Measurements from ENCODE around the gene WDCP. TPM values are rescaled to one million over a fixed set of nuclear protein-coding genes. Genes with fewer than 3 reads are reported as not detected.
"Not testable (repeated sequence)": the region's sequence is repeated elsewhere in the genome, so short reads cannot be mapped to it uniquely, and the experiment has no call there.

WDCP gene, protein sequence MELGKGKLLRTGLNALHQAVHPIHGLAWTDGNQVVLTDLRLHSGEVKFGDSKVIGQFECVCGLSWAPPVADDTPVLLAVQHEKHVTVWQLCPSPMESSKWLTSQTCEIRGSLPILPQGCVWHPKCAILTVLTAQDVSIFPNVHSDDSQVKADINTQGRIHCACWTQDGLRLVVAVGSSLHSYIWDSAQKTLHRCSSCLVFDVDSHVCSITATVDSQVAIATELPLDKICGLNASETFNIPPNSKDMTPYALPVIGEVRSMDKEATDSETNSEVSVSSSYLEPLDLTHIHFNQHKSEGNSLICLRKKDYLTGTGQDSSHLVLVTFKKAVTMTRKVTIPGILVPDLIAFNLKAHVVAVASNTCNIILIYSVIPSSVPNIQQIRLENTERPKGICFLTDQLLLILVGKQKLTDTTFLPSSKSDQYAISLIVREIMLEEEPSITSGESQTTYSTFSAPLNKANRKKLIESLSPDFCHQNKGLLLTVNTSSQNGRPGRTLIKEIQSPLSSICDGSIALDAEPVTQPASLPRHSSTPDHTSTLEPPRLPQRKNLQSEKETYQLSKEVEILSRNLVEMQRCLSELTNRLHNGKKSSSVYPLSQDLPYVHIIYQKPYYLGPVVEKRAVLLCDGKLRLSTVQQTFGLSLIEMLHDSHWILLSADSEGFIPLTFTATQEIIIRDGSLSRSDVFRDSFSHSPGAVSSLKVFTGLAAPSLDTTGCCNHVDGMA
- total RNA-seq, result 10 to 100 TPM; 27.1 to 30.9 TPM

DNA sequence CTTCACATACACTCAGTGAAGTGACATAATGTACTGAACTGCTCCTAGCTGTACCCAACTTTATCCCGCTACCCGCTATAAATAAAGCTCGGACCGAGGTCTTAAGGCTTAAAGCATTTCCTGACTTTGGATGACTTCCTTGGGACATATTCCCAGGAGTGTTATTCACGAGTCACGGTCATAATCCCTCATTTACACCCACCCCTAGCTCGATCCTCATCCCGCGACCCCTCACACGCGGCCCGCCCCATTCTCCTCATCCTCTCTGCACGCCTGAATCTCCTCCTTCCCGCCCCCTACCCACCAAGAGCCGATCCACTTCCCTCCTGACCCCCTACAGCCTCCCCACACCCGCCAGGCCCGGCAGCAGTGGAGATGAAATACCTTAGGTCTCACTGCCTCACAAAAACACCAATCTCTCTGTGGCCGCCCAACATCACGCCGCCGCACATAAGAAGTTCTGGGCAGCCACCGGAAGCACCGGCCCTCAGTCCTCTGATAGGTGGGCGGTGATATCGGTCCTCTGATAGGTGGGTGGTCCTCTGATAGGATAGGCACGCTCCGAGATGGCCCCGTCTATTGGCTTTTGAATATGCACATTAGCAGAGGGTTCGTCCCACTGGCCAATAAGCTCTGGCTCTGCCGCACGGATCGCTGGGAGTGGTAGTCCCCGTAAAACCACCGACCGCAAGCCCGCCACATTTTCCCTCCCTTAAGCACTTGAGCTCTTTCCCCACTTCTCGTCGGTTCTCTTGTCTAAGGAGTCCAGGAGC, at the start of gene WDCP:
WDCP (minus strand) TSS at position 462 of the 773 bp plus-strand sequence. CDS start 7,897 bp downstream, outside the sequence.
- ChIA-PET CTCF (interaction anchor here (0.7 to 1.5 kb wide), 3 partner anchors 27 to 37 kb away, joined by 3 to 9 read pairs (median 4); partner anchors contain the start of genes SF3B6 and TP53I3), POLR2A (interaction anchor here (0.6 to 1.5 kb wide), 4 partner anchors 15 to 187 kb away, joined by 3 to 18 read pairs (median 6); partner anchors contain the start of gene ATAD2B)

DNA sequence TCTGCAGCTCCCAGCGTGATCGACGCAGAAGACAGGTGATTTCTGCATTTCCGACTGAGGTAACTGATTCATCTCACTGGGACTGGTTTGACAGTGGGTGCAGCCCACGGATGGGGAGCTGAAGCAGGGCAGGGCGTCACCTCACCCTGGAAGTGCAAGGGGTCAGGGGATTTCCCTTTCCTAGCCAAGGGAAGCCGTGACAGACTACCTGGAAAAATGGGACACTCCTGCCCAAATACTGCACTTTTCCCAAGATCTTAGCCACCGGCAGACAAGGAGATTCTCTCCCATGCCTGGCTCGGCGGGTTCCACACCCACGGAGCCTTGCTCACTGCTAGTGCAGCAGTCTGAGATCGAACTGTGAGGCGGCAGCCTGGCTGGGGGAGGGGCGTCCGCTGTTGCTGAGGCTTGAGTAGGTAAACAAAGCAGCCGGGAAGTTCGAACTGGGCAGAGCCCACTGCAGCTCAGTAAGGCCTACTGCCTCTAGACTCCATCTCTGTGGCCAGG, 48.0 kb upstream of the WDCP start:
- CTCF ChIA-PET, POLR2A ChIA-PET: not testable (repeated sequence)

DNA sequence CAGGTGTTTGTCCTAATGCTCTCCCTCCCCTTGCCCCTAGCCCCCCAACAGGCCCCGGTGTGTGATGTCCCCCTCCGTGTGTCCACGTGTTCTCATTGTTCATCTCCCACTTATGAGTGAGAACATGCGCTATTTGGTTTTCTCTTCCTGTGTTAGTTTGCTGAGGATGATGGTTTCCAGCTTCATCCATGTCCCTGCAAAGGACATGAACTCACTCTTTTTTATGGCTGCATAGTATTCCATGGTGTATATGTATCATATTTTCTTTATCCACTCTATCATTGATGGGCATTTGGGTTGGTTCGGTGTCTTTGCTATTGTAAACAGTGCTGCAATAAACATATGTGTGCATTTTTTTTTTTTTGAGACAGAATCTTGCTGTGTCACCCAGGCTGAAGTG, 46.1 kb upstream of the WDCP start:
- CTCF ChIA-PET, POLR2A ChIA-PET: not testable (repeated sequence)

- CTCF ChIA-PET, result no interaction called here
- POLR2A ChIA-PET, result no interaction called here
Observed at GRCh38 chr2:24088821-24089359, 41.7 kb upstream of the WDCP start.

- CTCF ChIA-PET, result no interaction called here
Observed at GRCh38 chr2:24087032-24087431, 39.8 kb upstream of the WDCP start.

DNA sequence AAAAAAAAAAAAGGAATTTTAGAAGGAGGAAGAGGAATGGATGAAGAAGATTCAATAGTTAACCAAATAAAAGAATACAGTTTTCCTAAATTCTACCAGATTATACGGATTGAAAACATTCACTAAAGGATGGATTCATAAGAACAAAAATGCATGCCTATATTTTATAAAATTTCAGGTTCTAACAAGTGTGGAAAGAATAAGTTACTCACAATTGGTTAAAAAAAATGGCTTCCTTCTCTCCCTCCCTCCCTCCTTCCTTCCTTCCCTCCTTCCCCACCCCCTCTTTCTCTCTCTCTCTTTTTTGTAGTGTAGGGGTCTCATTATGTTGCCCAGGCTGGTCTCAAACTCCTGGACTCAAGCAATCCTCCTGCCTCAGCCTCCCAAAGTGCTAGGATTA, 39.0 kb upstream of the WDCP start:
- ChIA-PET CTCF (no interaction called here), POLR2A (no interaction called here)

More at GRCh38 chr2:24087032-24087431, 39.8 kb upstream of the WDCP start:
- POLR2A ChIA-PET, result no interaction called here

- ChIA-PET POLR2A (interaction anchor here (1.9 kb wide), 1 partner anchor 158 kb away, joined by 10 read pairs; the partner anchor contains the start of gene ATAD2B), CTCF (interaction anchor here (0.6 to 3.0 kb wide), 11 partner anchors 9 to 215 kb away, joined by 3 to 22 read pairs (median 5); partner anchors contain the start of genes ATAD2B and SF3B6)
Observed at GRCh38 chr2:24085200-24085489, 38.0 kb upstream of the WDCP start.

GRCh38 chr2:24084386-24085199, 37.4 kb upstream of the WDCP start, which contains the start of gene TP53I3:
Gene TP53I3, minus strand, starts transcription at chr2:24084834. Its CDS starts 508 bp downstream, at chr2:24084326.
- CTCF ChIA-PET, result interaction anchor here (0.6 to 3.0 kb wide), 27 partner anchors 9 to 261 kb away, joined by 3 to 22 read pairs (median 5); partner anchors contain the start of genes ATAD2B, FKBP1B, SF3B6 and WDCP
- POLR2A ChIA-PET, result interaction anchor here (0.6 to 1.9 kb wide), 4 partner anchors 8 to 185 kb away, joined by 3 to 10 read pairs (median 4); partner anchors contain the start of genes ATAD2B and SF3B6

DNA sequence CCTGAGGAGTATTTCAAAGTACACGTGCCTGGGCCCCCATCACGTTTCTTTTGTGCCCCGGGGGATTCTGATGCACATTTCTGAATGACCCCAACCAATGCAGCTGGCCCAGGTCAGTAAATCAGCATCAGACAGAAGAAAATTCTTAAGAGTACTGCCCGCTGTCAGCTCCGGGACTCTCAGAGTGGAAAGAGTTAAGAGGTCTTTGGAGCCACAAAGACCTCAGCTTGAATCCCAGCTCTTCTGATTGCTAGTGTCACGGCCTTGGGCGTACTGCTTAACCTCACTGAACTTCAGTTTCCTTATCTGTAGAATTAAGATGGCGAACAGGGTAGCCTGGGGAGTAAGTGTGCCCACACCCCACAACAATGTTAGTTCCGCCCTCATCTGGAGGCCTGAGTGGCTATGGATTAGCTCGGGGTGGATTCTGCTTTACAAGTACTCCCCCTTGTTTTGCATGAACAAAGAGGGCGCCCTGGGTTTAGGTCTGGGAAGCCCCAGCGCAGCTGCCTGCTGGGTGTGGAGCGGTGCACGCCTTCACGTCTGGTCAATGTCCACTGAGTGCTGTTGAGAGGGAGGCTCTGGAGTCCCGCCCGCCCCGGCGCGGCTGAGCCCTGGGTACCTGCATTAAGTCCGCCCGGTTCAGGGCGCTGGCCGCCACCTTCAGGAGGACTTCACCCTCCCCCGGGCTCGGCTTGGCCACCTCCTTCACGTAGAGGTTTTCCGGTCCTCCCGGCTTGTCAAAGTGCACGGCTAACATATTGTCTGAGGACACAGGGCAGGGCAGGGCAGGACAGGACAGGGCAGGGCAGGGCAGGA, 36.6 kb upstream of the WDCP start:
- POLR2A ChIA-PET, result interaction anchor here (0.6 to 1.9 kb wide), 4 partner anchors 7 to 184 kb away, joined by 3 to 10 read pairs (median 4); partner anchors contain the start of genes ATAD2B and SF3B6
- CTCF ChIA-PET, result interaction anchor here (0.6 to 3.0 kb wide), 24 partner anchors 8 to 260 kb away, joined by 3 to 22 read pairs (median 5); partner anchors contain the start of genes ATAD2B, FKBP1B, SF3B6 and WDCP

- ChIA-PET CTCF (interaction anchor here (1.5 to 3.0 kb wide), 9 partner anchors 10 to 259 kb away, joined by 3 to 22 read pairs (median 7); partner anchors contain the start of genes ATAD2B and FKBP1B), POLR2A (interaction anchor here (1.9 kb wide), 1 partner anchor 156 kb away, joined by 10 read pairs; the partner anchor contains the start of gene ATAD2B)
Observed at GRCh38 chr2:24082787-24083566, 35.8 kb upstream of the WDCP start.

GRCh38 chr2:24080701-24081100, 33.5 kb upstream of the WDCP start:
- POLR2A ChIA-PET, result no interaction called here

DNA sequence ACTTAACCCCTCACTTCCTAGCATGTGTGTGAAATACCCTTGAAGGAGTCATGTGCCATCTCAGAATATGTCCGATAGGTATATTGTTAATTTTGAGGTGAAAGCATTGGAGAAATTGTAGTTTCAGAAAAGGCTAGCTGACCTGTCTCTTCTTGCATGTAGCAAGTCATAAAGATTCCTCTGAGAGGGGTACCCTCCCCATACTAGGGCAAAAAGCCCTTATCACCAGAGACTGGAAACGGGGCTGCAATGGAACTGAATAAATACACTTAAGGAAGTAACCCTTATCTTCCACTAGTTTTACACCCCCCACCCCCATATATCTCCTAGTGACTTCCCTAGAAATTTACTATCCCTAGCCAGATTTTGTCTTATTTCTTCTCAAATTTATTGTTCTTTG, 30.7 kb upstream of the WDCP start:
- ChIA-PET CTCF (interaction anchor here (1.2 kb wide), 1 partner anchor 150 kb away, joined by 4 read pairs; the partner anchor contains the start of gene ATAD2B), POLR2A (no interaction called here)

More at GRCh38 chr2:24080701-24081100, 33.5 kb upstream of the WDCP start:
- CTCF ChIA-PET, result no interaction called here

DNA sequence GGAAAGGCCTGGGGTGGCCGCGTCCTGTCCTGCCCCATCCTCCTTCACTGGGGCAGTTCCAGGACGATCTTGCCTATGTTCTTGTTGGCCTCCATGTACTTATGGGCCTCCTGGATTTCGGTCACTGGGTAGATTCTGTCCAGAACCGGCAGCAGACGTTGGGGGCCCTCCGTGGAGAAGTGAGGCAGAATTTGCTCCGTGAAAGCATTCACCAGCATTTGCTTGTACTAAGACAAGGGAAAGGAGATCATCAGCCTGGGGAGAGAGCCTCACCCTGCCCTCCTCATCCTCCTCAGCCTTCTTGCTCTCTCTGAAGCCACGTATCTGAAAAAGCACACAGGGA, 30.3 kb upstream of the WDCP start:
- POLR2A ChIA-PET, result interaction anchor here (1.3 kb wide), 1 partner anchor 30 kb away, joined by 8 read pairs; the partner anchor contains the start of gene WDCP
- CTCF ChIA-PET, result interaction anchor here (1.2 to 1.4 kb wide), 2 partner anchors 150 to 151 kb away, joined by 4 to 7 read pairs; partner anchors contain the start of gene ATAD2B

DNA sequence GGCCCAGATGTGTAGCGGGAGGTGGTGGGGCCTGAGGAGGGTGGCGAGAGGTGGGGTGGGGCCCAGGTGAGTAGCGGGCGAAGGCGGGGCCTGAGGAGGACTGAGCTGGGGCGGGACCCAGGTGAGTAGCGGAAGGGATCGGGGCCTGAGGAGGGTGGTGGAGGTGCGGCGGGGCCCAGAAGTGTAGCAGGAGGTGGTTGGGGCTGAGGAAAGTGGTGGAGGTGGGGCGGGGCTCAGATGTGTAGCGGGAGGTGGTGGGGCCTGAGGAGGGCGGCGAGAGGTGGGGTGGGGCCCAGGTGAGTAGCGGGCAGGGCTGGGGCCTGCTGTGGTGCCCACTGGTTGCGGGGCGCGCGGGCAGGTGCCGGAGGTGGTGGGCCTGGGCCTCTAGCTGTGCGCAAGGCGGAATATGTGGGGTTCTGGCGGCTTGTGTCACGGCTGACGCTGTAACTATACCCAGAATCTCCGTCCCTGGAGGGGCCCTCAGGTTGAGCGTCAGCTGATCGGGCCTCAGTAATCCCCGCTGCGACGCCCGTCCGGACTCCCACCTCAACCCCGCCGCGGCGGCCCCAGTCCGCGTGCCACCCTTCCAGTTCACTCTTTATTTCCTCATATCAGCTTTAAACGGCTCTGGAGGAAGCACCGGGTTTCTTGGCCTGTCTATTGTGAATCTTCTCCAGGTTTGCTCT, 29.8 kb upstream of the WDCP start:
- CTCF ChIA-PET, result interaction anchor here (1.2 to 1.9 kb wide), 4 partner anchors 8 to 150 kb away, joined by 3 to 9 read pairs (median 6); partner anchors contain the start of genes ATAD2B, TP53I3 and WDCP

More for the DNA sequence above, 29.8 kb upstream of the WDCP start:
- POLR2A ChIA-PET, result interaction anchor here (0.6 to 1.5 kb wide), 7 partner anchors 7 to 252 kb away, joined by 3 to 10 read pairs (median 5); partner anchors contain the start of genes ATAD2B, FKBP1B, TP53I3 and WDCP
